Heart left ventricle (tissue), 16 donors: ENCODE data around the gene TOP1. TPM values are rescaled to one million over a fixed set of nuclear protein-coding genes. Genes with fewer than 3 reads are reported as not detected.

Experiments
- ATAC-seq, 4 donors: fragments of 200-7000 bp; cut with Tn5 transposase; one replicate each; pipeline ENCODE4 v1.9.1; 2020 to 2022; ENCODE audit warnings: moderate library complexity in 4 of 4, mild to moderate bottlenecking in 3 of 4, moderate number of reproducible peaks in 1 of 4
- DNase-seq, 5 donors: peaks; one replicate each; pipeline ENCODE4 v3.0.0-alpha.2; 2020
- H3K27ac ChIP-seq, 12 donors: fragments of 200-600 bp; sonication (generic) in 4 of 12; one replicate each; pipeline versions ENCODE4 v1.5.0 to v1.8.0; 2016 to 2022; ENCODE audit warnings: mild to moderate bottlenecking in 2 of 12
- H3K27me3 ChIP-seq, 9 donors: fragments of 200-600 bp; sonication (generic) in 2 of 9; one replicate each; pipeline versions ENCODE4 v1.5.1 to v1.8.0; 2016 to 2022; ENCODE audit warnings: mild to moderate bottlenecking in 3 of 9
- H3K36me3 ChIP-seq, 9 donors: fragments of 200-600 bp; sonication (generic) in 2 of 9; one replicate each; pipeline versions ENCODE4 v1.5.0 to v1.8.0; 2018 to 2022; ENCODE audit warnings: mild to moderate bottlenecking in 2 of 9
- H3K4me1 ChIP-seq, 12 donors: fragments of 200-600 bp; sonication (generic) in 4 of 12; one replicate each; pipeline versions ENCODE4 v1.5.0 to v1.8.0; 2016 to 2022; ENCODE audit warnings: mild to moderate bottlenecking in 3 of 12
- H3K4me3 ChIP-seq, 12 donors: fragments of 200-600 bp; sonication (generic) in 4 of 12; one replicate each; pipeline versions ENCODE4 v1.5.0 to v1.8.0; 2017 to 2022; ENCODE audit warnings: mild to moderate bottlenecking in 9 of 12, moderate library complexity in 4 of 12
- H3K9me3 ChIP-seq, 12 donors: fragments of 200-600 bp; sonication (generic) in 4 of 12; one replicate each; pipeline versions ENCODE4 v1.5.0 to v1.8.0; 2016 to 2022; ENCODE audit warnings: mild to moderate bottlenecking in 1 of 12
- POLR2A ChIP-seq, 2 donors: fragments of 450-650 bp; IDR thresholded peaks; one replicate each; pipeline ENCODE4 v1.6.1; 2017; ENCODE audit warnings: antibody characterized with exemption in 2 of 2, mild to moderate bottlenecking in 2 of 2, moderate library complexity in 2 of 2
- WGBS, 4 donors: extraction: QIAGEN DNeasy Blood & Tissue Kit in 2 of 4; methylation state at CpG; one replicate each; pipeline versions ENCODE4 v1.1.5 to v1.1.7; 2013 to 2018; 5-methylcytosine and 5-hydroxymethylcytosine counted together
- intact Hi-C, 10 donors: fragments of 100-400 bp; cut with DNase I; formaldehyde crosslinking; loops; one replicate each; pipeline versions ENCODE4 v1.11.1 to v1.14.2; 2022
- polyA plus RNA-seq, 2 donors: library from polyadenylated mRNA; stranded (reverse); fragments of 200-250 nt; gene quantifications; one replicate each; pipeline ENCODE4 v1.2.3, GENCODE V29; 2013
- total RNA-seq, 9 donors: library from RNA; depleted of rRNA in 2 of 9; stranded (reverse); fragments of >200 nt in 2 of 9; fragmentation: NEBNext Ultra II Directional in 3 of 9; extraction: Animal tissue kit (Norgen Biotek cat#: 25700) in 3 of 9; gene quantifications; one replicate each; pipeline versions ENCODE4 v1.1.0 to v1.2.4, GENCODE V29; 2016 to 2023
- TF ChIP-seq, protein P1 (sequence below), 12 donors: fragments of 200-600 bp; sonication (generic) in 4 of 12; IDR thresholded peaks; one replicate each; pipeline versions ENCODE4 v1.5.0 to v1.8.0; 2018 to 2022; ENCODE audit warnings: antibody characterized with exemption in 12 of 12, mild to moderate bottlenecking in 5 of 12
- donor health status: ischemic (EF 13 %, LVEDD 7.1; RV severe dilation, severe dysfunction).
- donor health status: healthy with polysubstance abuse.
- donor health status: DM: no; HTN: yes; CAD: no.
- donor health status: DM: no; HTN: no; CAD: no.
- donor health status: ischemic (EF 25% LVEDD 6.9; RV normal size, moderate dysfunction).
- donor health status: ischemic (EF 25% LVEDD 5.7; RV mildly dilated, moderate dysfunction).
- donor health status: healthy.
- donor health status: DM: yes; HTN: yes; CAD: no.
- donor health status: ischemic (EF 35%, LVEDD 5.7; RV mildly dilated, moderate dysfunction).
- donor health status: nonischemic (EF 11% LVEDD 7.7; RV severe dilation, severe dysfunction).
- donor health status: DM: yes; HTN: yes; CAD: no.
- donor health status: PGD.
- donor health status: ischemic (EF 29% LVEDD 5.4; RV normal size, mild dysfunction).
- donor health status: nonischemic (EF 23%, LVEDD 6.1; RV moderate dilation, normal function).

The TOP1 gene
- total and polyA plus RNA-seq, 11 donors = 11.6 to 32.3 (median 21.4) TPM

DNA sequence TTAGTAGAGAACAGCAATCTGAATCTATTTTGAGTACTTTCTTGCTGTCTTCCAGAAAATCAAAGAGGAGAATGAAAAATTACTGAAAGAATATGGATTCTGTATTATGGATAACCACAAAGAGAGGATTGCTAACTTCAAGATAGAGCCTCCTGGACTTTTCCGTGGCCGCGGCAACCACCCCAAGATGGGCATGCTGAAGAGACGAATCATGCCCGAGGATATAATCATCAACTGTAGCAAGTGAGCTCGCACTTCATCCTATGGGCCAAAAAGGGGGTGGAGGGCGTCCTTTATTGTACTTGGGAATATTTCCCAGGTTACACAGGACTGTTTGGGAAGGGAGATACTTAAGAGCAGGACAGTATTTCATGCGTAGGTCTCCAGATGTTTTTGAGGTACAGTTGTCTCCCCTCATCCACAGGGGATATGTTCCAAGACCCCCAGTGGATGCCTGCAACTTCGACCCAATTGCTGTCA, 71.4 kb downstream of the TOP1 start:
- H3K27me3 ChIP-seq = no peaks in the 10 kb centered on the region
- H3K9me3 ChIP-seq = no peaks in the 10 kb centered on the region
- no peak overlapping the region for H3K4me3 ChIP-seq
- 90 to 94% (median 92%) methylated on average over 9 of the region's 9 CpGs for WGBS, 4 donors
- ATAC-seq (no peak), DNase-seq (no peak)
- intact Hi-C loops = no loop called here
- H3K4me1 ChIP-seq = peaks cover 0 to 1% (median 0%) of the 10 kb centered on the region in 12 donors
- peaks cover 0 to 98% (median 94%) of the 10 kb centered on the region in 9 donors for H3K36me3 ChIP-seq
- TF ChIP-seq, protein P1, sequence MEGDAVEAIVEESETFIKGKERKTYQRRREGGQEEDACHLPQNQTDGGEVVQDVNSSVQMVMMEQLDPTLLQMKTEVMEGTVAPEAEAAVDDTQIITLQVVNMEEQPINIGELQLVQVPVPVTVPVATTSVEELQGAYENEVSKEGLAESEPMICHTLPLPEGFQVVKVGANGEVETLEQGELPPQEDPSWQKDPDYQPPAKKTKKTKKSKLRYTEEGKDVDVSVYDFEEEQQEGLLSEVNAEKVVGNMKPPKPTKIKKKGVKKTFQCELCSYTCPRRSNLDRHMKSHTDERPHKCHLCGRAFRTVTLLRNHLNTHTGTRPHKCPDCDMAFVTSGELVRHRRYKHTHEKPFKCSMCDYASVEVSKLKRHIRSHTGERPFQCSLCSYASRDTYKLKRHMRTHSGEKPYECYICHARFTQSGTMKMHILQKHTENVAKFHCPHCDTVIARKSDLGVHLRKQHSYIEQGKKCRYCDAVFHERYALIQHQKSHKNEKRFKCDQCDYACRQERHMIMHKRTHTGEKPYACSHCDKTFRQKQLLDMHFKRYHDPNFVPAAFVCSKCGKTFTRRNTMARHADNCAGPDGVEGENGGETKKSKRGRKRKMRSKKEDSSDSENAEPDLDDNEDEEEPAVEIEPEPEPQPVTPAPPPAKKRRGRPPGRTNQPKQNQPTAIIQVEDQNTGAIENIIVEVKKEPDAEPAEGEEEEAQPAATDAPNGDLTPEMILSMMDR (IDR thresholded peaks at IDR 0.05) = no peak
- no peak for TF ChIP-seq POLR2A (IDR thresholded peaks at IDR 0.05)
- H3K27ac ChIP-seq = no peak overlapping the region

DNA sequence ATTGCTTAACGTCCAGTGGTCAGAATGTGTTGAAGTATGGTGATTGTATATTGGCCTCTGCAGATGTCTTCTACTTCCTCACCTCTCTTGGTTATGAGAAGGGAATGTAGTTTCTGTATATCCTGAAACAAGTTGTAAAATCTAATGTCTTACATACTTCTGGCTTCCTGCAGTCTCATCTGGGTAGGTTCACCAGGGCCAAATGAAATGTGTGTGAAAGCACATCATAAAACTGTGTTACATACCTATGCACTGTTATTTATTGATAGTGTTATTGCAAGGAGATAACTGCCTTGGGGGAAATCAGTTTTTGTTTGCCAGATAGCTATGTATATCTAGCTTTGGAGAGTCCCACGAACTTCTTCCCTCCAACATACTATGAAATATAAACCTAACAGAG, 73.0 kb downstream of the TOP1 start:
- ATAC-seq (no peak), DNase-seq (no peak)
- Histone ChIP-seq H3K4me1 (no peaks in the 10 kb centered on the region), H3K27me3 (no peaks in the 10 kb centered on the region), H3K36me3 (peaks cover 0 to 100% (median 93%) of the 10 kb centered on the region in 9 donors), H3K27ac (no peak overlapping the region), H3K9me3 (no peaks in the 10 kb centered on the region), H3K4me3 (no peak overlapping the region)
- no peak for TF ChIP-seq POLR2A (IDR thresholded peaks at IDR 0.05)
- TF ChIP-seq, protein P1 (IDR thresholded peaks at IDR 0.05) = no peak
- WGBS, 4 donors = 87 to 95% (median 92%) methylated on average over 2 of the region's 2 CpGs
- intact Hi-C loops = no loop called here

DNA sequence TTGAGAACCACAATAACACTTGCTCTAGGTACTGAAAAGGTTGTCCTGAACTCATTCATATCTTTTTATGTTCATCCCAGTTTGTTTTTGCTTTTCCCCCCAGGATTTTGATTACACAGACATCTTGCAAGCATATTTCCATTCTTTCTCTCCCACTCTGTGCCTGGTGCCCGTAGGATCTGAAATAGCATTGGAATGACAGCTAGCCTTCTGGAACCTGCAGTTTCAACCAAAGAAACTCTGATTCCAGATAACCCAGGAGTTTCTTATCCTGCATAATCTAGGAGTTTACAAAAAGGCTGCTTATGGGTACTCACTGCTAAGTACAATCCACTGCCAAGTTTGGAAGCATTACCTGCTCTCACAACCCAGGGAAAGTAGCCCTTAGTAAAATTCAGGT, 79.9 kb downstream of the TOP1 start:
- WGBS, 4 donors = 92 to 95% (median 95%) methylated on average over 1 of the region's 1 CpG
- H3K27ac ChIP-seq = no peak overlapping the region
- no peaks in the 10 kb centered on the region for H3K9me3 ChIP-seq
- no peak for DNase-seq
- no peak for ATAC-seq
- no peaks in the 10 kb centered on the region for H3K4me1 ChIP-seq
- H3K4me3 ChIP-seq = no peak overlapping the region
- peaks cover 0 to 98% (median 89%) of the 10 kb centered on the region in 9 donors for H3K36me3 ChIP-seq
- no peaks in the 10 kb centered on the region for H3K27me3 ChIP-seq
- TF ChIP-seq POLR2A (IDR thresholded peaks at IDR 0.05) = no peak
- TF ChIP-seq, protein P1 (IDR thresholded peaks at IDR 0.05) = no peak
- intact Hi-C loops = no loop called here

DNA sequence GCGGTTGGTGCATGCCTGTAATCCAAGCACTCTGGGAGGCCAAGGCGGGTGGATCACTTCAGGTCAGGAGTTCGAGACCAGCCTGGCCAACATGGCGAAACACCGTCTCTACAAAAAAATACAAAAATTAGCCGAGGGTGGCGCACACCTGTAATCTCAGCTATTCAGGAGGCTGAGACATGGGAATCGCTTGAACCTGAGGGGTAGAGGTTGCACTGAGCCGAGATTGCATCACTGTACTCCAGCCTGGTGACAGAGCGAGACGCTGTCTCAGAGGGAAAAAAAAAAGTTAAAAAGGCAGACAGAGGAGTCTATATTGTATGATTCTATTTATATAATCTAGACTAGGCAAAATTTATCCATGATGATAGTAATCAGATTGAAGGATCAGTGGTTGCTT, 81.4 kb downstream of the TOP1 start:
- H3K4me1 ChIP-seq = no peaks in the 10 kb centered on the region
- DNase-seq (no peak), ATAC-seq (no peak)
- H3K36me3 ChIP-seq = peaks cover 0 to 98% (median 89%) of the 10 kb centered on the region in 9 donors
- TF ChIP-seq, protein P1 (IDR thresholded peaks at IDR 0.05) = no peak
- TF ChIP-seq POLR2A (IDR thresholded peaks at IDR 0.05) = no peak
- intact Hi-C loops = no loop called here
- no peaks in the 10 kb centered on the region for H3K27me3 ChIP-seq
- no peak overlapping the region for H3K27ac ChIP-seq
- no peak overlapping the region for H3K4me3 ChIP-seq
- 94 to 98% (median 97%) methylated on average over 11 of the region's 11 CpGs for WGBS, 4 donors
- no peaks in the 10 kb centered on the region for H3K9me3 ChIP-seq
